MM.1S (cell line): ENCODE results near the gene SLC26A4.

Source experiments
- CTCF ChIP-seq: fragments of 300-600 bp; sonication (generic); IDR thresholded peaks from 2 replicates; pipeline ENCODE4 v1.5.1; 2016; ENCODE audit warnings: antibody characterized with exemption, low read length, mixed read lengths
- EZH2 ChIP-seq: fragments of 300-600 bp; sonication (generic); optimal IDR thresholded peaks from 2 replicates; pipeline ENCODE3; 2017; ENCODE audit warnings: low read depth, mild to moderate bottlenecking, antibody characterized with exemption, low read length, mixed read lengths
- EZH2phosphoT487 ChIP-seq: fragments of 300-600 bp; sonication (generic); IDR thresholded peaks from 2 replicates; pipeline ENCODE4 v1.6.1; 2018; ENCODE audit warnings: antibody characterized with exemption, low read length

GRCh38 chr7:107767391-107767790, 106.8 kb downstream of the SLC26A4 start:
- TF ChIP-seq EZH2 (no peak), CTCF (no peak), EZH2phosphoT487 (no peak)
